GM12891 (cell line): Measurements from ENCODE around the gene ASAP3.

ENCODE experiments used
- PAX5 ChIP-seq: IDR thresholded peaks from 2 replicates; pipeline ENCODE4 v1.6.1; 2011; ENCODE audit warnings: low read length, moderate library complexity, mild to moderate bottlenecking; ENCODE audit not compliant: insufficient read depth, severe bottlenecking
- POLR2A ChIP-seq: IDR thresholded peaks from 2 replicates; pipeline ENCODE4 v1.6.1; 2011; ENCODE audit warnings: low read depth, low read length, control low read depth
- POLR2AphosphoS5 ChIP-seq: IDR thresholded peaks from 2 replicates; pipeline ENCODE4 v1.6.1; 2011; ENCODE audit warnings: low read depth, low read length, control low read depth
- SPI1 ChIP-seq: IDR thresholded peaks from 2 replicates; pipeline ENCODE4 v1.6.1; 2011; ENCODE audit warnings: low read depth, low read length, control low read depth
- TAF1 ChIP-seq: IDR thresholded peaks from 2 replicates; pipeline ENCODE4 v1.6.1; 2011; ENCODE audit warnings: low read depth, low read length, control low read depth

GRCh38 chr1:23384312-23385058 lies 99.5 kb downstream of the ASAP3 start:
- TF ChIP-seq POLR2A: no peak
- TF ChIP-seq POLR2AphosphoS5: no peak
- TF ChIP-seq PAX5: no peak
- TF ChIP-seq TAF1: no peak
- TF ChIP-seq SPI1: no peak
